HG02938 (cell line): Measurements from ENCODE around the gene PTPN6.
"Not testable (repeated sequence)": the region's sequence is repeated elsewhere in the genome, so short reads cannot be mapped to it uniquely, and the experiment has no call there.

ENCODE experiments used
- ATAC-seq: cut with Tn5 transposase; IDR thresholded peaks from one replicate; pipeline ENCODE4 v1.9.1; 2021; ENCODE audit warnings: mild to moderate bottlenecking, moderate library complexity; ENCODE audit not compliant: unreplicated experiment

Gene PTPN6

GRCh38 chr12:6950811-6951540, at the start of gene PTPN6:
Gene PTPN6 (plus strand): TSS chr12:6951356. CDS start chr12:6951513, 157 bp downstream.
- no peak for ATAC-seq

GRCh38 chr12:6902448-6902847, 48.7 kb upstream of the PTPN6 start:
- ATAC-seq, result no peak

- ATAC-seq, result no peak
Measured at GRCh38 chr12:6903722-6904121, 47.4 kb upstream of the PTPN6 start.

- peak; percentile 91 for ATAC-seq
Measured at GRCh38 chr12:6904280-6905276, 46.6 kb upstream of the PTPN6 start, which contains the start of gene LRRC23. Gene LRRC23 (plus strand): TSS chr12:6904822. CDS start chr12:6905634, 812 bp downstream.

- ATAC-seq, result no peak
Measured at GRCh38 chr12:6905414-6906040, 45.6 kb upstream of the PTPN6 start.

- ATAC-seq, result not testable (repeated sequence)
Measured at GRCh38 chr12:6908141-6908540, 43.0 kb upstream of the PTPN6 start.

GRCh38 chr12:6909421-6910145, 41.6 kb upstream of the PTPN6 start:
- ATAC-seq, result no peak

- ATAC-seq, result no peak
Measured at GRCh38 chr12:6912164-6912935, 38.8 kb upstream of the PTPN6 start.

GRCh38 chr12:6914246-6914946, 36.8 kb upstream of the PTPN6 start, which contains the start of gene ENO2:
Gene ENO2 (plus strand): TSS chr12:6914580. CDS start chr12:6915833, 1,253 bp downstream.
- no peak for ATAC-seq

- ATAC-seq, result no peak
Measured at GRCh38 chr12:6914947-6915788, 36.0 kb upstream of the PTPN6 start.

- no peak for ATAC-seq
Measured at GRCh38 chr12:6915789-6916285, 35.3 kb upstream of the PTPN6 start.

- ATAC-seq, result no peak
Measured at GRCh38 chr12:6916426-6917200, 34.5 kb upstream of the PTPN6 start.

GRCh38 chr12:6917491-6918231, 33.5 kb upstream of the PTPN6 start:
- ATAC-seq, result no peak

GRCh38 chr12:6919588-6919987, 31.6 kb upstream of the PTPN6 start:
- ATAC-seq, result no peak

- no peak for ATAC-seq
Measured at GRCh38 chr12:6921539-6921938, 29.6 kb upstream of the PTPN6 start.
